NCI-H1694 treated with DMSO at 0.1 percent for 48 hours (cell line): ENCODE data around the gene CLDN17.

Experiments used
- DNase-seq: peaks from one replicate; lab custom pipeline; 2025; lab: John Stamatoyannopoulos, UW

Gene CLDN17

DNA sequence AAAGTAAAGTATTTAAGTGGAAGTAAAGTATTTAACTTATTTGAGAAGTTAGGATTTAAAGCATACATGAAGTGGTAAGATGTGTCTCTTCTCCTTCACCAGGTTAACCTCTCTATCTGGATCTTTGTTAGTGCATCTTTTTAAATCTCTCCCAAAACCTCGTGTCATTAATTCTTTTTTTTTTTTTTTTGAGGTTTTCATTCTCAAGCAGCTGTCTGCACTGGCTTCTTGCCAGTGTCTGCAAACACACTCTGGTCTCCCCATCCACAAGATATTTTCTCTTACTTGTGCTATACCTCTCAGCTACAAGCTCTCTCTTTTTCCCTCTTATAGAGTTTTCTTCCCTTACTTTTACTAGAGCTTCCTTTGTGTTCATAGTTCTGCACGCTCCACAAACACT lies 49.0 kb downstream of the CLDN17 start:
- DNase-seq = no peak

DNA sequence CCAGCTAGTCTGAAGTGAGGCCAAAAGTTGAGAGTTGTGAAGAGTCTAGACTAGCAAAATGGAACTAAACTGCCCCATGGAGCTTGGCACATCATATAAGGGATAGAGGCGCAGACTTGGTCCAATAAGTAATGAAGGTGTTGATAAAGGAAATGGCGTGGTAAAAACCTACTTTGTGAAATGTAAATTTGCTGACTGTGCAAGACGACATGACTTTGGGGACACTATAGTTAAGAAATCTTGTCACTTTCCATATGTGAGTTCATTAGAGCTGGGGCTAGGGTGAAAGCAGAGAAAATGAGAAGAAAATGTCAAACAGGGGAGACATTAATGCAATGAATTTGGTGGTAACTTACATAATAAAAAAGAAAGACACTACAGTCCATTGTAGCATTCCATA lies 50.1 kb downstream of the CLDN17 start:
- no peak for DNase-seq
